SIG-M5 treated with dmso at 0.1 percent for 504 hours (cell line): ENCODE results near the gene TOX2.

Experiments used
- DNase-seq: peaks from one replicate; lab custom pipeline; 2025; ENCODE audit not compliant: unreplicated experiment; lab: John Stamatoyannopoulos, UW

The TOX2 gene

DNA sequence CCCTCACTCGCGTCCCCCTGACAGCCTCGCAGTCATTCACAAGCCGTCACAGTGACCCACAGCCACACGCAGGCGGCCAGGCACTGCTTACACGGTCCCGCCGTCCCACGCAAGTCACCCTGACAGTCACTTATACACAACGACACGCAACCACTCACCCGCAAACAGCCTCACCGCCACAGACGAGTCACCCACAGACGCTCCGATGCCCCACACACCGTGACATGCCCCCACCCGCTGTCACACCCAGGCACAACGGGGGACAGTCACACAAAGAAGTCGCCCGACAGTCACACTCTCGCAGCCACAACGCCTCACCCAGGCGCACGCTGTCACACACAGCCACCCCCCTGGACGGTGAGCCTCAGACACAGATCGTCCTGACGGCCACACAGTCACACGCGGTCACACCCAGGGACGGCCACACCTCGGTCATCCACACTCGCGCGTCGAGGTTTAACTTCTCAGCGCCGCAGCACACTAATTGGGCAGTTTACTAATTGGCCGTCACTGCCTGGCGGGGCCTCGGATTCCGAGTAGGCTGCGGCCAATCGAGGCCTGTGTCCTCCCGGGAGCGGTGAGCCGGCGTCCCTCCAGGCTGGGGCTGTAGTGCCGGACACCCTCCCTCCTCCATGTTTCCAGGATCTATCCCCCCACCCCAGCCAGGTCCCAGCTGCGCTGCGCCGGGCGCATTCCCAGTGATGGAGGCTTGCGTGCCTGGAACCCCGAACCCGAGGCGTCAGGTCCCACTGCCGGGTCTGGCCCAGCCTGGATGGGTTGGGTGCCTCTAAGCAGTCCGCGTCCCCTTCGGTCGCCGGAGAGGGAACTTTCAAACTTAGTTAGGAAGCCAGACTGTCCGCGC is 790 bp downstream of the TOX2 start:
- DNase-seq = no peak

DNA sequence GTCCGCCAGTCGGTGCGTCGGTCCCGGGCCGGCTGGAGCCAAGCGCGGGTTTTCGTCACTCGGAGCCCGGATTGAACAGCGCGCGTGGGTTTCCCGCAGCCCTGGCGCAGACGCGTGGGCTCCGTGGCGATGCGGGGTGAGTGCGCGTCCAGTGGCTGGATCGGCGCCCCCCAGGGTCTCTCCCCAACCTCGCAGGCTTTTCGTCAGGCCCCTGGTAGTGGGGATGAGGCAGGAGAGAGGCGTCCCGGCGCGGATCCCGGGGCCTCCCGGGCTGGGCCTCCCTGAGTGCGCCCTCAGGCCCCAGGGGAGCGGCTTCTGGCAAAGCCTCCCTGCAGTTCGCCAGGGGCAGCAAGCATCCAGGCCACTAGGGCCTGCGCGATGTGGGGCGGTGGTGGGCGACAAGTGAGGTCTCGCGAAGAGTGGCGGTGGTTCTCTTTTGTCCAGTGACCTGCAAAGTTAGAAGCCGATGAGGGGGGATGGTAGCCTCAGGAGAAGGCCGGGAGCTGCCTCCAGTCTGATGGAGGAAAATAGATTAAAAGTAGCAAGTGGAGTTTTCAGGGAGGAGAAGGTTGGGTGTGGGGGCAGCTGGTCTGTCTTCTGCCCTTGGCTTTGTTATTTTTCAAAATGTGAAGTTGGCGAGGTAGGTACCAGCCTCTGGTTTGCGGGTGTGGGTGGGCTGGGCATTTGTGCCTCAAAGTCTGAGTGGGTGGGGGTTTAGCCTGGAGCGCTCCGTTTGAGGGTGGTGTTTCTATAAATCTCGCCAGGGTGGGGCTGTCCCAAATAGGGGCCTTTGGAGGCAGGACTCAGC is 1.6 kb downstream of the TOX2 start:
- no peak for DNase-seq

DNA sequence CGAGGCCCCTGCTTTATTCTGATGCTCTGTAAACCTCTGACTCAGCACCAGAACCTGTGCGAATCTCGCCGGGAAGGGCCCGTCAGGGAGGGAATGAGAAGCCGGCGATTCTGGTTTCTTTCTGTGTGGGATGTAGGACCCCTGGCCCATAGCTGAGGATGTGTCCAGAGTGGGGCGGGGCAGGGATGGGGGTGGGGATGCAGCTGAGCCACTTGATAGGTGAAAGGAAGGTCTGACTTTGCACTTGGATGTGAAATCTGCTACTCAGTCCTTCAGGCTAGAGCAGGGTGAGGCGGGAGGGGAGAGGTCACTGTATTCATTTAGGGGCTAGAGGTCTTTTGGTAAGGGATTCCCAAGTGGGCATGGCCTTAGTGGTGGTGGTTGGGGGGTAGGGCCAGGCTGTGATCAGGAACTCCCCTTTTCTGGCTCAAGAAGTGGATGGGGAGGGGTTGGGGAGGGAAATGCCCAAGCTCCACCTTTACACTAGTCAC is 2.3 kb downstream of the TOX2 start:
- DNase-seq = no peak

DNA sequence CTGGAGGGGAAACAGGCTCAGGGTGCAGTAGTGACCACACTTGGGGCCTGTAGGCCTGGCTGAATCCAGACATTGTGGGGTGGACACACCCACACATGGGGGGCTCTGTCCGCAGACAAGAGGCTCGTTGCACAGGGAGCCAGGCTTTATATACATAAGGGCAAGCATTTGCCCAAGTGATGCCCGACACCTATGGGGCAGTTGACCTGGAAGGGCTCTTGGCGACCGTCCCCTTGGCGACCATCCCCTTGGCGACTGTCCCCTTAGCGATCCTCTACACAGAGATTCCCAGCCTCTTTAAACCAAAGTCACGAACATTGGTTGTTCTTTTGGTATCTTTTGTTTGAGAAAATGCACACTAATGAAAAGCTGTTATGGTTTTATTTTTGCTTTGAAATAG is 2.7 kb downstream of the TOX2 start:
- DNase-seq = no peak

DNA sequence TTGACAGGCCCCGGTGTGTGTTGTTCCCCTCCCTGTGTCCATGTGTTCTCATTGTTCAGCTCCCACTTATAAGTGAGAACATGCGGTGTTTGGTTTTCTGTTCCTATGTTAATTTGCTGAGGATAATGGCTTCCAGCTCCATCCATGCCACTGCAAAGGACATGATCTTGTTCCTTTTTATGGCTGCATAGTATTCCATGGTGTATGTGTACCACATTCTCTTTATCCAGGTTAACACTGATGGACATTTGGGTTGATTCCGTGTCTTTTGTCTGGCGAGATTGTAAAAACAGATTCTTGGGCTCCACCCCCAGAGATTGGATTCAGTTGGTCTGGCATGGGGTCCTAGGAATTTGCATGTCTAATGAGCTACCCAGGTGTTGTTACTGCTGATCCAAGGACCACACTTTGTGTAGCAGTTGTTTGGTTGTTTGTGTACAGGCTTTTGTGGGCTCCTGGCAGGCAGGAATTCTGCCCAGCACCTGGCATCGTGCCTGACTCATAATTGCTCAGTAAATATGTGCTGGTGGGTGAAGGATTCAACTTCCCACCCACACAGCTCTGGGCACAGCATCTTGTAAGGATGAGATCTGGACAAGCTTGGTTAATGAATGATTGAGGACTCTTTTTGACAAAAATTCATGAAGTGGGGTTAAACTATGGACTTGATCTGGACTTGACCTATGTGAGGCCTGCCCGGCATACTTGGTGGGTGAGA is 5.2 kb downstream of the TOX2 start:
- no peak for DNase-seq

DNA sequence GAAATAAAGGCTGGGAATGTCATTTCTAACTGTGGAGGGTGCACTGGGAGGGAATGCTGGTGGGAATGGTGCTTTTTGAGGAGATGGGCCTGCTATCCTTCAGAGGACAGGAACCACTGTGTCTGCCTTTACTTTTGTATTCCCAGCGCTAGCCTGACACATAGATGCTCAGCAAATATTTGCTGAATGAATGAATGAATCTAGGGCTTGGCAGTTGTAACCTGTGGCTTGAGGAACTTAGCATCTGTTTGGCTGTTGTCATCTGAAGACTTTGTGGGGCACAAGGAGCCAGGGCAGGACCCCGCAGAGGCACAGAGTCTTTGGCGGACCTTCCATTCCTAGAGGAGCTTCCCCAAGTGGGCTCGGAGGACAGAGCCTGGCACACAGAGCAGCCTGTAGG is 6.1 kb downstream of the TOX2 start:
- no peak for DNase-seq

DNA sequence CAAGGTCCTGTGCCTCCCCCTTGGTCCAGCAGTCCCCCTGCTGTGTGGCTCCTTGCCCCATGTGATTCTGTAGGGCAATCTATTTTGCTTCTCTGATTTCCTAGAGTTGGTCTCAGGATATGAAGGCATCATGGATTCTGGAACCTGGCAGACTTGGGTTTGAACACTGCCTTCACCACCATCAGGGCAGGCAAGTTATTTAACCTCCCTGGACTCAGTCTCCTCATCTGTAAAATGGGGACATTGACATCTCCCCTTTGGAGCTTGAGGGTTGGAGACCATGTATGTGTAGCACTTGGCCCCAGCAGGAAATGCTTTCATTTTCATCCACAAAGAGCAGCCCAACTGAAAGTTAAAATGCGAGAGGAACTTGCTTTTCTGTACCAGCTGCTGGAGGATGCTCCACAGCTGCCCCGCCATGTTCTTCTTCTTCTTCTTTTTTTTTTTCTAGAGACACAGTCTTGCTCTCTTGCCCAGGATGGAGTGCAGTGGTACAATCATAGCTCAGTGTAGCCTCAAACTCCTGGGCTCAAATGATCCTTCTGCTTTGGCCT is 6.7 kb downstream of the TOX2 start:
- DNase-seq = no peak

DNA sequence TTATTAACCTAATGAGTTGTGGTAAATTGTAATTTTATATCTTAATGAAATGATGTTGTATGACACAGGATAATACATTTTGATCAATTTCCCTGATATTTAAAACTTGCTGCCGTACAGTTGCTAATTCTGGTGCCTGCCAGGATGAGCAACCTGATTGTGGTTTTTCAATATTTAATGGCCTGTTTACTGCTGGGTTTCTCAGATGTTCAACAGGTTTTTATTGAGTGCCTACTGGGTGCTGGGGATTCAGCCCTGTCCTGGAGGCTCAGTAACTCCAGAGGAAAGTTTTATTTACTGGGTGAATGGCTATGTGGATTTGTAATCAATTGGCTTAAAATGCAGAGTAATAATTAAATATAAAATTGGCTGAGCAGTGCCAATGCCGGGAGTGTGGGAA is 8.0 kb downstream of the TOX2 start:
- no peak for DNase-seq

DNA sequence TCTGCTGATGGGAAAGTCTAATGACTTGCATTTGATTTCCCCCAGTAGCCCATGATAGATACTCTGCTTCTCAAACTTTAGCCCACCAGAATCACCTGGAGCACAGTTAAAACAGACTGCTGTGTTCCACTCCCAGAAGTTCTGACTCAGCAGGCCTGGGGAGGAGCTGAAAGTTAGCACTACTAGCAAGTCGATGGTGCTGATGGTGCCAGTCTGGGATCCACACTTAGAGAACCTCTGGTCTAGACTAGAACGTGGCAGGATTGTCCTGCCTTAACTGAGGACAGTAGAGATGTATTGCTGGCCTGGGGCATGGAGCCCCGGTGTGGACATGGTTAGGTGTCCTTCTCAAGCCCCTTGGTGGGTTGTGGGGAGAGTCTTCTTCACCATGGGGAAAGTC is 8.7 kb downstream of the TOX2 start:
- DNase-seq = no peak

DNA sequence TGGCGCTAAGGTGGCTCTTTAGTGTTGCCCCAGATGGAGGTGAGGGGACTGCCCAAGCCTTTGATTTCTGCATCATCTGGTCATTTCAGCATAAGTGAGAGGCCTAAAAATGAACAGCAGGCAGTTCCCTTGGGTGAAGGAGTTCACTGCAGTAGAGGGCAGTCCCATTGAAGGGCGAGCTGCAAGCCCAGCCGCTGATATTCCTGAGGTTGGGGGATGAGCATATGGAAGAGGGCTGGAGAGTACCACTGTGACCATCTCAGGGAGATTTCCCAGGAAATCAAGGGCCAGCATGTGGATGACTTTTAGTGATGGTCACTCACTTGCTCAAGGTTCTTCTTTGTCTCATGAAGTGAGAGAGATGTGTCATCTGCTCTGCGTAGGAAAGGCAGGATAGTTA is 9.3 kb downstream of the TOX2 start:
- no peak for DNase-seq

DNA sequence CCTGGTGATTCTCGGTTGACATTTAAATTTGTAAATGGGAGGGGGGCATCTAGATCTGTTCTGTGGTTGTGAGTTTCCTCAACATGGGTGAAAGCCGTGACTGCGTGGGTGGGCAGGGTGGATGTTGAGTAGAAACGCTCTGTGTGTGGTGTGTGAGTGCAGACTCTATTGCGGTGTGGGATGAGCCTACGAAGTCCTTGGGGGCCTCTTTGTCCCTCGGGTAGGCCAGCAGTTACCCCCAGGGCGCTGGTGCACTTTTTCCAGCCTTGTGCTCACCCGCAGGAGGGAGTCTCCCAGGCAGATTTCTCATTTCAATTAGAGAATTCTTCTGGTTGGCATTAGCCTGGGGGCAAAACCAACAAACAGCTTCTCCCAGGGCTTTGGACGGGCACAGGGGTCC is 10.6 kb downstream of the TOX2 start:
- no peak for DNase-seq

DNA sequence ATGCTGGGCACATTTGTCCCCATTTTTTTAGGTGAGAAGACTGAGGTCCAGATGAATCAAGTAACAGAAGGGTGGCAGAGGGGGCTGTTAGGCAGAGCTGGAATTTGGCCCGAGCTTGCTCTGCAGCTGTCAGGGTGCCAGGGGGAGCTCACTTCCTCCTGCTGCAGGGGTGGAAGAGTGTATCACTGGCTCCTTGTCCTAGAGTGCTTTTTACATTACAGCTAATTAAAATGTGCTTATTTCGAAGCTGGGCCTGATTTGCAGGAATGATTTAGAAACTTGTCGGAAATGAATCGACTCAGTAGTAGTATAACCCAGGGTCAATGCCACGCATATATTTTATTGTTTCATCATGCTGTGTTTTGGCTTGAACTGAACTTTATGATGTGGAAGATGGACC is 11.1 kb downstream of the TOX2 start:
- no peak for DNase-seq

DNA sequence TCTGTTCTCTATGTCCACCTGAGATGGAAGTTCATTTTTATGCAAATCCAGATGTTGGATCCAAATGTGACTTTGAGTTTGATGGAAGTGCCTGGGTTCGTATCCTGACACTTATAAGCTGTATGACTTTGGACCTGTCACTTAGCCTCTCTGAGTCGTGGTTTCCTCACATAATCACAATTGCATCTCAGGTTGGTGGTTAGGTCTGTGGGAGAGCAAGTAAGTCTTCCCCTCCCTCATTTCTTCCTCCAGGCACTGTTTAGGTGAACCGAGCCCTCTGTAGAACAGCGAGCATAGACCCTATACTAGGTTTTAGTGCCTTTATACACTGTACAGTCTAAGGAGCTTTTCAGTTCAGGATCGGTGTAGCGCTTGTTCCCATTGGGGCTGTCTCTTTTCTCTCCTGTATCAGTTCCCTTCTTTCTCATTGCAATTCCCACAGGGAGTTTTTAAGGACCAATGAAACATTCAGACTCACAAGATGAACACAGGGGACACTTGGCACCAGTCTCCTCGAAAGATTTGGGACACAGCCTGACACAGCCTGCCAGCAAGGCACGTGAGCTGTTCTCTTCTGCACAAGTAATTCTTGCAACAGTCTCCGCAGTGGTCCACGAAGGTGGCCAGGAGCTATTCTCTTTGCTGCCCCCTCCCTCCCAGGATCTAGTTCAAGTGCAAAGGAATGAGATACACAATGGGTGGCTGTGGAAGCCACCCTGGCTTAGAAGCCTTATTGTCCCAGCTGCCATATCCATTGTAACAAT is 11.8 kb downstream of the TOX2 start:
- DNase-seq = no peak

DNA sequence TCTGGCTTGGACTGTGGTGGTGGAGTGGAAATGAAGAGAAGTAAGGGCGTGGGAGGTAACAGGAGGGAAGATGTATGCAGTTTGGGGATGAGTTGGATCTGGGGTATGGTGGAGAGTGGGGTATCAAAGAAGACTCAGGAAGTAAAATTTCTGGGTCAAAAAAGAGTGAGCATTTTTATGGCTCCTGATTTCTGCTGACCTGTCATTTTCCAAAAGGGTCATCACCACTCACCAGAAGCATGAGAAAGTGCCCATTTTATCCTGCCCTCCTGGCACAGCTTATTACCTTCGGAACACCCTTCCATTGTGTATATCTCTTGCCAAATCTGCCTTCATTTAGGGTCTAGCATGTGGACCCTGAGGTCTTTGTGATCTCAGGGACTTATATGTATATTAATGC is 17.3 kb downstream of the TOX2 start:
- DNase-seq = no peak

DNA sequence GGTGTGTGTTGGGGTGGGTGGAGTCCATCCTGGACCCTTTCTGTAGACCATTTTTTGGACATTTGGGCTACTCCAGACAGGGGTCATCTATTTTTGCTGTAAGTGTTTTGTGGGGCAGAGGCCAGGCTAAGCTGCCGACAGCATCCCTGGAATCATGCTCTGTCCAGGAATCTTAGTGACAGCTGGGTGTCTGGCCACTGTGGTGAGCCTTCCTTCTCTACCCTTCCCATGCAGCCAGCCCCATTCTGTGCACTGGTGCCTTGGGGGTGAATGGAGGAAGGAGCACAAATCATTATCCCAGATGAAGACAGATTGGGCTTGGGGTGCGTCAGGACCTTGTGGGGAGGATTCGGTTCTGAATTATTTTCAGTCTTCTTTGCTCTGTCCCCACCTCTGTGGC is 20.2 kb downstream of the TOX2 start:
- DNase-seq = no peak

DNA sequence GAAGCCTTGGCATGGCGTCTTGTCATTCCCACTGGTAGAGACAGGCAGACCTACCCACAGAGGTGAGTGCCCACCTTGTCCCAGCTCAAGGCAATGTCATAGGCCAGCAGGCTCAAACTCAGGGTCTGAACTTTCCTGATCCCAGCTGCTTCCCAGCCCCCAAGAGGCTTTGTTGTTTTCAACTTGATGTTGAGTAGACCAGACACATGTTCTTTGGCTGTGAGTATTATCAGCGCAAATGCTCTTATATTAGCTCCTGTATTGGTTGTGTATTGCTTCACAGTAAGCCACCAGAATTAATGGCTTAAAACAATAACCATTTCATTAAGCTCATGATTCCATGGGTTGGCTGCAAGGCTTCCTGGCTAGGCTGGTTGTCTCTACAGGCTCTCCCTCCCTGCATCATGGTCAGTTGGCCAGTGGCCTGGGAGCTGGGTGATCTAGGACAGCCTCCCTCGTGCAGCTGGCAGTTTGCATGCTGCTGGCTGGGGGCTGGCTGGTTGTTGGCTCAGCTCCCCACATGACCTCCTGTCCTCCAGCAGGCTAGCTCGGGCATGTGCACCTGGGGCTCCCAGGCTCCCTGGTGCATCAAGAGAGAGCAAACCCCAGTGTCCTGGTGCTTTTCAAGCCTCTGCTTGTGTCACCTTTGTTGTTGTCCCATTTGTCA is 21.6 kb downstream of the TOX2 start:
- no peak for DNase-seq

DNA sequence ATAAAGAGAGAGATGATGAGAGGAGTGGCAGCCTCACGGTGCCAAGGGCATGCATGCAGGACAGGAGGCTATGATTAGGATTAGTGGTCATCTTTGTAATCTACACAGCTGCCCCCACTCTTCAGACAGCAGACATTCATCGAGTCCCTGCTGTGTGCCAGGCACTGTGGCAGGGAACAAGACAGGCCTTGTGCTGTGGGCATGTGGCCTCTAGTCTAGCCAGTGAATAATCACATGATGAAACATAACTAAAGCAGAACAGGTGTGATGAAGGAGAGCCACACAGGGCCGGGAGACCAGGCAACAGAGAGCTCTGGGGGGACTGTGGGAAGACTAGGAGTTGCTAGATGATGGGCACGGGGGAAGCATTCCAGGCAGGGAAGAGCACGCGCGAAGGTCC is 22.2 kb downstream of the TOX2 start:
- no peak for DNase-seq

DNA sequence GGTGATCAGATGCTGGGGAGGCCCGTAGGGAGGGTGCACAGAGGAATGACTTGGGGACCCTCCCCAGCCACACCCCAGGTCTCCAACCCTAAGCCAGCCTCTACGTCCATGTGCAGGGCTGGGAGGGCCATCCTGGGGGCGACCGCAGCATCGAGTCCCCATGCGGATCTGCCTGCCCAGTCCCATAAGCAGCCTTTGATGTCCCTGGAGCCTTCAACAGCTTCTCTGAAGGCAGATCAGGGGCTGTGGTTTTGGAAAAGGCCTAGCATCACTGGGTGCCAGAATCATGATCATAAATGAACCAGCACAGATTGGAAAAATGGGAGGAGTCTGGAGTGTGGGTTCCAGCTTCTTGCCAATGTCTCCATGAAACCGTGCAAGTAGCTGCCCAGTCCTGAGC is 22.9 kb downstream of the TOX2 start:
- no peak for DNase-seq

DNA sequence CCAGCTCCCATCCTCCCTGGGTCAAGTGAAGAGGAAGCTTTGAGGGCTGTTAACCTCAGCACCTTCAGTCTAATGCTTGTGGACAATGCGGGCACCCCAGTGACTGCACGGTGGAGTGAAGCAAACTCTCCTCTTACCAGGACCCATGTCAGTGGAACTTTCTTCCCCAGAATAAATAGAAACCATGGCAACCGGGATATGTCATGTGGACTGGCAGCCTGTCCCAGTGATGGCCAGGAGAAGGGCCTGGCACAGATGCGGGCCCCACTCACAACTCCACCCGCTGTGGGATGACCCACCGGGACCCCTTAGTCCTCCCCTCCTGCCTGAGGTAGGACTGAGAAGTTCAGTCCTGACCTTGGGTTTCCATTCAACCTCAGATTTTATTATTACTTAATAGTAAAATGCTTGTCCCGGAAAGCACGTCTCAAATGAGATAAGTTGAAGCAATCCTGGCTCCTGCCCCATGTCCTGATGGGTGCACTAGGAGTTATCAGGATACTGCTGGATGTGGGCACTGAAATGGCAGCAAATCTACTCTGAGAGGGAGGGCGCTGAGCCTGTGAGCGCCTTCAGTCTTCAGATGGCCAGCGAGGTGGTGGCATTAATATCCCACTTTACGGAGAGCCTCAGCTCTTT is 23.5 kb downstream of the TOX2 start:
- no peak for DNase-seq
